Right lobe of liver (tissue), 4 donors: ENCODE results near the gene COPB2.

Source experiments
- POLR2A ChIP-seq: fragments of 450-650 bp; IDR thresholded peaks from one replicate; pipeline ENCODE4 v1.6.1; 2017; ENCODE audit warnings: antibody characterized with exemption, mild to moderate bottlenecking
- TF ChIP-seq, protein P1 (sequence below), 4 donors: fragments of 200-600 bp in 3 of 4; fragments of 450-650 bp in 1 of 4; IDR thresholded peaks; one replicate each; pipeline versions ENCODE4 v1.5.1 to v1.8.0; 2016 to 2022; ENCODE audit warnings: antibody characterized with exemption in 4 of 4, mild to moderate bottlenecking in 2 of 4
- donor health status: DM: no; HTN: no; CAD: no.
- donor health status: DM: no; HTN: no; CAD: no.
- donor health status: DM: no; HTN: yes; CAD: no.

DNA sequence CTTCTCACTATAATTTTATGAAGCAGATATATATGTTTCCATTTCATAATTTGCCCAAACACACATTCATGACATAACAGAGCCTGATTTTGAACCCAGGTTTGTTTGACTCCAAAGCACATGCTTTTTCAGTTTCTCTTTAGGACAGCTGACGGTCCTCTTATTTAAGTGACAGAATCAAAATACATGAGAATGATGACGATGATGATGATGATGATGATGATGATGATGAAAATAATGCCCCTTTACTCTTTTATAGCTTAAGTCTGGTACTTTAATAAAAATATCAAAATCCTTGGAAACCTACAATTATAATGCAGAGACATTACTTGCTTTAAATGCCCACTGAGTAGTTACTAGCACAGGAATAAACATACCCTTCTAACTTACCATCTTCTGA lies 15.3 kb downstream of the COPB2 start:
- TF ChIP-seq, protein P1, sequence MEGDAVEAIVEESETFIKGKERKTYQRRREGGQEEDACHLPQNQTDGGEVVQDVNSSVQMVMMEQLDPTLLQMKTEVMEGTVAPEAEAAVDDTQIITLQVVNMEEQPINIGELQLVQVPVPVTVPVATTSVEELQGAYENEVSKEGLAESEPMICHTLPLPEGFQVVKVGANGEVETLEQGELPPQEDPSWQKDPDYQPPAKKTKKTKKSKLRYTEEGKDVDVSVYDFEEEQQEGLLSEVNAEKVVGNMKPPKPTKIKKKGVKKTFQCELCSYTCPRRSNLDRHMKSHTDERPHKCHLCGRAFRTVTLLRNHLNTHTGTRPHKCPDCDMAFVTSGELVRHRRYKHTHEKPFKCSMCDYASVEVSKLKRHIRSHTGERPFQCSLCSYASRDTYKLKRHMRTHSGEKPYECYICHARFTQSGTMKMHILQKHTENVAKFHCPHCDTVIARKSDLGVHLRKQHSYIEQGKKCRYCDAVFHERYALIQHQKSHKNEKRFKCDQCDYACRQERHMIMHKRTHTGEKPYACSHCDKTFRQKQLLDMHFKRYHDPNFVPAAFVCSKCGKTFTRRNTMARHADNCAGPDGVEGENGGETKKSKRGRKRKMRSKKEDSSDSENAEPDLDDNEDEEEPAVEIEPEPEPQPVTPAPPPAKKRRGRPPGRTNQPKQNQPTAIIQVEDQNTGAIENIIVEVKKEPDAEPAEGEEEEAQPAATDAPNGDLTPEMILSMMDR (IDR thresholded peaks at IDR 0.05) = no peak
- no peak for TF ChIP-seq POLR2A
